Activated CD4-positive, alpha-beta memory T cell treated with anti-CD3 and anti-CD28 coated beads, Interleukin-2, amount 10 ng/mL, durations not matched to agents 7 days and 5 days (primary cell): ENCODE results near the gene ZBTB46. TPM values are rescaled to one million over a fixed set of nuclear protein-coding genes. Genes with fewer than 3 reads are reported as not detected.
"Not testable (repeated sequence)": the region's sequence is repeated elsewhere in the genome, so short reads cannot be mapped to it uniquely, and the experiment has no call there.

Experiments
- CTCF ChIA-PET: fragments of 350-600 bp; sonication (Branson Sonifier 250); formaldehyde crosslinking; loops from one replicate; lab custom pipeline; 2021; ENCODE audit warnings: antibody characterized with exemption, inconsistent platforms; lab: Charles Lee
- POLR2A ChIA-PET: fragments of 350-600 bp; sonication (Branson Sonifier 250); formaldehyde crosslinking; loops from one replicate; lab custom pipeline; 2021; ENCODE audit warnings: antibody characterized with exemption; lab: Charles Lee
- DNase-seq: peaks from one replicate; pipeline ENCODE4 v3.0.0-alpha.2; 2020
- H3K27ac Mint-ChIP-seq: one replicate; pipeline ENCODE4 v1.8.0; 2021; ENCODE audit warnings: mild to moderate bottlenecking, mixed read lengths
- H3K27me3 Mint-ChIP-seq: one replicate; pipeline ENCODE4 v1.8.0; 2021; ENCODE audit warnings: mixed read lengths
- H3K36me3 Mint-ChIP-seq: one replicate; pipeline ENCODE4 v1.8.0; 2021; ENCODE audit warnings: low read depth, mixed read lengths
- H3K4me1 Mint-ChIP-seq: one replicate; pipeline ENCODE4 v1.8.0; 2021; ENCODE audit warnings: mixed read lengths
- H3K4me3 Mint-ChIP-seq: one replicate; pipeline ENCODE4 v1.8.0; 2021; ENCODE audit warnings: mild to moderate bottlenecking, mixed read lengths
- H3K9me3 Mint-ChIP-seq: one replicate; pipeline ENCODE4 v1.8.0; 2021; ENCODE audit warnings: mixed read lengths
- total RNA-seq, 2 experiments: library from RNA; stranded (reverse); gene quantifications; one replicate each; pipeline ENCODE4 v1.2.3, GENCODE V29; 2021

Gene ZBTB46
- total RNA-seq, 2 experiments from 2014 or later = 0.53 to 0.65 TPM

DNA sequence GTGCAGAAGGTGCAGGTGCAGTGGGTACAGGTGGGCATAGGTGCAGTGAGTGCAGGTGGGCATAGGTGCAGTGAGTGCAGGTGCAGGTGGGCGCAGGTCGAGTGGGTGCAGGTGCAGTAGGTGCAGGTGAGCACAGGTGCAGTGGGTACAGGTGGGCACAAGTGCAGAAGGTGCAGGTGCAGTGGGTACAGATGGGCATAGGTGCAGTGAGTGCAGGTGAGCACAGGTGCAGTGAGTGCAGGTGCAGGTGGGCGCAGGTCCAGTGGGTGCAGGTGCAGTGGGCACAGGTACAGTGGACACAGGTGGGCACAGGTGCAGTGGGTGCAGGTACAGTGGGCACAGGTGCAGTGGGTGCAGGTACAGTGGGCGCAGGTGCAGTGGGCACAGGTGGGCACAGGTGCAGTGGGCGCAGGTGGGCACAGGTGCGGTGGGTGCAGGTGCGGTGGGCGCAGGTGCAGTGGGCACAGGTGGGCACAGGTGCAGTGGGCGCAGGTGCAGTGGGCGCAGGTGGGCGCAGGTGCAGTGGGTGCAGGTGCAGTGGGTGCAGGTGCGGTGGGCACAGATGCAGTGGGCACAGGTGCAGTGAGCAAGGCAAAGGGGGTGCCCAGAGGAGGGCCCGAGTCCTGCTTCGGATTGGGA, 15.3 kb downstream of the ZBTB46 start:
- no peak for DNase-seq
- H3K4me3 Mint-ChIP-seq = no peak overlapping the region
- H3K9me3 Mint-ChIP-seq = no peaks in the 10 kb centered on the region
- peaks cover 2% of the 10 kb centered on the region for H3K4me1 Mint-ChIP-seq
- H3K27ac Mint-ChIP-seq = no peak overlapping the region
- H3K27me3 Mint-ChIP-seq = no peaks in the 10 kb centered on the region
- POLR2A ChIA-PET = no interaction called here
- CTCF ChIA-PET = no interaction called here
- H3K36me3 Mint-ChIP-seq = no peaks in the 10 kb centered on the region

- DNase-seq = no peak
- Mint-ChIP-seq H3K36me3 (no peaks in the 10 kb centered on the region), H3K27ac (no peak overlapping the region), H3K4me3 (no peak overlapping the region), H3K27me3 (no peaks in the 10 kb centered on the region), H3K9me3 (no peaks in the 10 kb centered on the region), H3K4me1 (peaks cover 2% of the 10 kb centered on the region)
- ChIA-PET CTCF (no interaction called here), POLR2A (no interaction called here)
Observed at GRCh38 chr20:63814891-63815614, 16.0 kb downstream of the ZBTB46 start.

- Mint-ChIP-seq H3K27me3 (no peaks in the 10 kb centered on the region), H3K9me3 (no peaks in the 10 kb centered on the region), H3K4me3 (no peak overlapping the region), H3K36me3 (no peaks in the 10 kb centered on the region), H3K4me1 (no peaks in the 10 kb centered on the region), H3K27ac (no peak overlapping the region)
- ChIA-PET POLR2A (no interaction called here), CTCF (no interaction called here)
- DNase-seq = no peak
Observed at GRCh38 chr20:63811491-63811875, 19.6 kb downstream of the ZBTB46 start.

DNA sequence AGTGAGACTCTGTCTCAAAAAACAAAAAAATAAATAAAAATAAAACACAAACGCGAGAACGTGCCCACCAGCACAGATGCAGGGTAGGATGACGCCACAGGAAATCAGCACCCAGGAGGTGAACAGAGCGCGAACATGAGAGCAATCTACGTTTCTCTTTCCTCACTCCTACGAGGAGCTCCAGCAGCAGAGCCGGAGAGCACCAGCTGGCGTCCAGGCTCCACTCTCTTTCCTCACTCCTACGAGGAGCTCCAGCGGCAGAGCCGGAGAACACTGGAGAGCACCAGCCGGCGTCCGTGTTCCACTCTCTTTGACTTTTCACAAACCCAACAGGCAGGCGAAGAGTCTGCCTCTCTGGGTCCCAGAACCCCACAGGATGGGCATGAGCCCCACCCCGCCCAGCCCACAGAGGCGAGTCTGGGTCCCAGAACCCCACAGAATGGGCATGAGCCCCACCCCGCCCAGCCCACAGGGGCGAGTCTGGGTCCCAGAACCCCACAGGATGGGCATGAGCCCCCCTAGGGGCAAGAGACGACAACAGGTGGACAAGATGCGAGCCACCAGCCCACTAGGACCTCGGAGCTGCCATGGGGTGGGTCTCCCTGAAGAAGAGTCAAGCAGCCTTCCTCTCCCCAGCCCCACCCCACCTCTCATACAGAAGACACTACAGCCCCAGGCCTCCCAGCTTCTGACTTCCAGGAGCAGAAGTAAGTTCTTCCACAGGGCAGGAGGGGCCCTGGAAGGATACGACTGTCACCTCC, 20.2 kb downstream of the ZBTB46 start:
- Mint-ChIP-seq H3K4me3 (no peak overlapping the region), H3K36me3 (no peaks in the 10 kb centered on the region), H3K27me3 (no peaks in the 10 kb centered on the region), H3K4me1 (no peaks in the 10 kb centered on the region), H3K9me3 (no peaks in the 10 kb centered on the region), H3K27ac (no peak overlapping the region)
- ChIA-PET POLR2A (no interaction called here), CTCF (no interaction called here)
- DNase-seq = no peak

- CTCF ChIA-PET = no interaction called here
- H3K27me3 Mint-ChIP-seq = peaks cover 3% of the 10 kb centered on the region
- POLR2A ChIA-PET = no interaction called here
Observed at GRCh38 chr20:63809856-63810255, 21.2 kb downstream of the ZBTB46 start.

GRCh38 chr20:63808964-63809674, 21.9 kb downstream of the ZBTB46 start:
- Mint-ChIP-seq H3K36me3 (no peaks in the 10 kb centered on the region), H3K27ac (no peak overlapping the region), H3K4me3 (no peak overlapping the region), H3K9me3 (no peaks in the 10 kb centered on the region), H3K4me1 (no peaks in the 10 kb centered on the region), H3K27me3 (peaks cover 3% of the 10 kb centered on the region)
- ChIA-PET CTCF (interaction anchor here (0.6 kb wide), 1 partner anchor 337 kb away, joined by 3 read pairs; no protein-coding TSS in a partner anchor), POLR2A (no interaction called here)
- no peak for DNase-seq

More at GRCh38 chr20:63809856-63810255, 21.2 kb downstream of the ZBTB46 start:
- Mint-ChIP-seq H3K9me3 (no peaks in the 10 kb centered on the region), H3K4me3 (no peak overlapping the region), H3K4me1 (no peaks in the 10 kb centered on the region), H3K27ac (no peak overlapping the region), H3K36me3 (no peaks in the 10 kb centered on the region)
- no peak for DNase-seq

- Mint-ChIP-seq H3K36me3 (no peaks in the 10 kb centered on the region), H3K4me1 (peaks cover 5% of the 10 kb centered on the region), H3K4me3 (no peak overlapping the region), H3K27me3 (peaks cover 7% of the 10 kb centered on the region), H3K27ac (no peak overlapping the region), H3K9me3 (no peaks in the 10 kb centered on the region)
- DNase-seq = no peak
- POLR2A ChIA-PET = no interaction called here
- CTCF ChIA-PET = no interaction called here
Observed at GRCh38 chr20:63808145-63808724, 22.8 kb downstream of the ZBTB46 start.

GRCh38 chr20:63807654-63808053, 23.4 kb downstream of the ZBTB46 start:
- DNase-seq = no peak
- Mint-ChIP-seq H3K27me3 (peaks cover 7% of the 10 kb centered on the region), H3K27ac (no peak overlapping the region), H3K4me1 (peaks cover 5% of the 10 kb centered on the region), H3K9me3 (no peaks in the 10 kb centered on the region), H3K36me3 (no peaks in the 10 kb centered on the region), H3K4me3 (no peak overlapping the region)
- CTCF ChIA-PET = no interaction called here
- POLR2A ChIA-PET = no interaction called here

DNA sequence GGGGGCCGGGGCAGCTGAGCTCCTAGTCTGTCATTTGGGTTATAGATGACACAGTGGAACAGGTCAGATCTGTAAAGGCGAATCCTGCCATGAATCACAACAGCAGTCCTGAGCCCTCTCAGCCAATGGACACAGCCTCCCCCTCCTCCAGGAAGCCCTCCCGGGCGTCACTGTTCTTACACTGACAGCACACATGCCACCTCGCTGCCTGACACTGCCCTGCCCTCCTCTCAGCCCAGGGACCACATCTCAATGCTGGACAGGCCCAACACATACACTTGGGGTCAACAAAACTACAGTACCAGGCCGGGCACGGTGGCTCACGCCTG, 26.8 kb downstream of the ZBTB46 start:
- ChIA-PET CTCF (no interaction called here), POLR2A (no interaction called here)
- peaks cover 14% of the 10 kb centered on the region for H3K27me3 Mint-ChIP-seq
- H3K27ac Mint-ChIP-seq = no peak overlapping the region
- H3K4me3 Mint-ChIP-seq = no peak overlapping the region
- DNase-seq = no peak
- H3K4me1 Mint-ChIP-seq = peaks cover 5% of the 10 kb centered on the region
- no peaks in the 10 kb centered on the region for H3K9me3 Mint-ChIP-seq
- no peaks in the 10 kb centered on the region for H3K36me3 Mint-ChIP-seq

DNA sequence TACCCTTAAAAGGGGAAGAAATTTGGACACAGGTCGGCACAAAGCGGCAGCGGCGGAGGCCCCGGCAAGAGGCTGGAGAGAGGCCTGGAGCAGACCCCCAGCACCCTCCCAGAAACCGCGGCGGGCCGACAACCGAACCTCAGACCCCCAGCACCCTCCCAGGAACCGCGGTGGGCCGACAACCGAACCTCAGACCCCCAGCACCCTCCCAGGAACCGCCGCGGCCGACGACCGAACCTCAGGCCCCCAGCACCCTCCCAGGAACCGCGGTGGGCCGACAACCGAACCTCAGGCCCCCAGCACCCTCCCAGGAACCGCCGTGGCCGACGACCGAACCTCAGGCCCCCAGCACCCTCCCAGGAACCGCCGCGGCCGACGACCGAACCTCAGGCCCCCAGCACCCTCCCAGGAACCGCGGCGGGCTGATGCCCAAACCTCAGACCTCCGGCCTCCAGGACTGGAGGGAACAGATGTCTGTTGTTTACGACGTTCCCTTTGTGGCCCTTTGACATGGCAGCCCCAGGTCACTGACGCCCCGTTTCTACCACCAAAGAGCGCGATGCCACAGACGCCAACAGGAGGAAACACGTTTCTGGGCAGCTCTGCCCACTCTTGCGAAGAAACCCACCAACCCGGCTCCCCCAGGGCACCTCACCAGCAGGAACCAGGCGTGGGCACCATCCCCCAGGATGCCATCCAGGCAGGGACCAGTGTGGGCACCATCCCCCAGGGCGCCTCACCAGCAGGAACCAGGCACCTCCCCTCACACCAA, 28.4 kb downstream of the ZBTB46 start:
- H3K4me1 Mint-ChIP-seq = peaks cover 8% of the 10 kb centered on the region
- H3K4me3 Mint-ChIP-seq = no peak overlapping the region
- POLR2A ChIA-PET = no interaction called here
- no peaks in the 10 kb centered on the region for H3K36me3 Mint-ChIP-seq
- no peaks in the 10 kb centered on the region for H3K9me3 Mint-ChIP-seq
- H3K27ac Mint-ChIP-seq = no peak overlapping the region
- CTCF ChIA-PET = no interaction called here
- DNase-seq = no peak
- peaks cover 19% of the 10 kb centered on the region for H3K27me3 Mint-ChIP-seq

DNA sequence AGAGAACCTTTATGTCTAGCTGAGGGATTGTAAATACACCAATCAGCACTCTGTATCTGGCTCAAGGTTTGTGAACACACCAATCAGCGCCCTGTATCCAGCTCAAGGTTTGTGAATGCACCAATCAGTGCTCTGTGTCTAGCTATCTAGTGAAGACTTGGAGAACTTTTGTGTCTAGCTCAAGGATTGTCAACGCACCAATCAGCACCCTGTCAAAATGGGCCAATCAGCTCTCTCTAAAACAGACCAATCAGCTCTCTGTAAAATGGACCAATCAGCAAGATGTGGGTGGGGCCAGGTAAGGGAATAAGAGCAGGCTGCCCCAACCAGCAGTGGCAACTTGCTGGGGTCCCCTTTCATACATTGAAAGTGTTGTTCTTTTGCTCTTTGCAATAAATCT, 29.9 kb downstream of the ZBTB46 start:
- not testable (repeated sequence) for DNase-seq, H3K4me3 Mint-ChIP-seq, H3K9me3 Mint-ChIP-seq, H3K36me3 Mint-ChIP-seq, H3K27ac Mint-ChIP-seq
- CTCF ChIA-PET = interaction anchor here (0.6 to 1.0 kb wide), 4 partner anchors 15 to 197 kb away, joined by 3 to 6 read pairs (median 4); partner anchors contain the start of genes ARFRP1 and ZGPAT
- POLR2A ChIA-PET = interaction anchor here (0.6 kb wide), 1 partner anchor 110 kb away, joined by 3 read pairs; no protein-coding TSS in a partner anchor
- H3K4me1 Mint-ChIP-seq = peaks cover 12% of the 10 kb centered on the region
- peaks cover 23% of the 10 kb centered on the region for H3K27me3 Mint-ChIP-seq

DNA sequence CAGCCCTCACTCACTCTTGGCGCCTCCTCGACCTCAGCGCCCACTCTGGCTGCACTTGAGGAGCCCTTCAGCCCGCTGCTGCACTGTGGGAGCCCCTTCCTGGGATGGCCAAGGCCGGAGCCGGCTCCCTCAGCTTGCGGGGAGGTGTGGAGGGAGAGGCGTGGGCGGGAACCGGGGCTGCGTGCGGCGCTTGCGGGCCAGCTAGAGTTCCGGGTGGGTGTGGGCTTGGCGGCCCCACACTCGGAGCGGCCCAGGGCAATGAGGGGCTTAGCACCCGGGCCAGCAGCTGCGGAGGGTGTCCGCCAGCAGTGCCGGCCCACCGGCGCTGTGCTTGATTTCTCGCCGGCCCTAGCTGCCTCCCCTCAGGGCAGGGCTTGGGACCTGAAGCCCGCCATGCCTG, 30.7 kb downstream of the ZBTB46 start:
- H3K36me3 Mint-ChIP-seq, H3K4me3 Mint-ChIP-seq, H3K27ac Mint-ChIP-seq, POLR2A ChIA-PET, DNase-seq, H3K9me3 Mint-ChIP-seq: not testable (repeated sequence)
- H3K27me3 Mint-ChIP-seq = peaks cover 27% of the 10 kb centered on the region
- H3K4me1 Mint-ChIP-seq = peaks cover 14% of the 10 kb centered on the region
- CTCF ChIA-PET = interaction anchor here (0.9 kb wide), 1 partner anchor 92 kb away, joined by 3 read pairs; the partner anchor contains the start of genes ARFRP1 and ZGPAT
